Measurements from ENCODE around the gene PRKCG.

The PRKCG gene

DNA sequence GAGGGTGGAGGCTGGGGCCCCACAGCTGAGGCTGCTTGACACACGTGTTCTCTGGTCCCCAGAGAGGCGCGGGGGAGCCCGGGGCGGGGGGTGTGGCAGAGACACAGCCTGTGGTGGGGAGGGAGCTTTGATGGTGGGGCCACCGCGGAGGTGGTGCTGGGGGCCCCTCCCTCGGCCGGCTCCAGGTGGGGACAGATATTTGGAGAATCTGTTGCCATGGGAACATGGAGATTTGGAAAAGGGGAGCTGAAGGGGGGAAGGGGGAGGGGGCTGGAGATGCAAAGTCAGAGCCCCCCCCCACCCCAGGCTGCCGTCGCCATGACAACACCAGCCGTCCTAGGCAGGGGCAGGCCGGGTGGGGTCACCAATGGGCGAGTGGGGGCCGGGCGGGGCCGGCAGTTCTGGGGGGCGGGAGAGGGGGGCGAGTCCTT is 1.2 kb downstream of the PRKCG start:
- Histone ChIP-seq H3K36me3 (ENCODE audit: insufficient read depth, low read length) (no peaks in the 10 kb centered on the region), H3K4me1 (ENCODE audit: insufficient read depth, low read length, severe bottlenecking) (no peaks in the 10 kb centered on the region), H3K79me2 (ENCODE audit: insufficient read depth, low read length) (no peaks in the 10 kb centered on the region), H2AFZ (ENCODE audit: low read length) (no peak overlapping the region), H3F3A (ENCODE audit: insufficient read depth, low read length) (no peaks in the 10 kb centered on the region), H3K4me2 (ENCODE audit: low read length) (no peak overlapping the region), H3K9me2 (ENCODE audit: low read depth, low read length) (no peaks in the 10 kb centered on the region), H3K9ac (ENCODE audit: low read length) (no peak overlapping the region), H3K4me3 (ENCODE audit: low read depth, low read length, poor library complexity, severe bottlenecking) (no peak overlapping the region), H3K27me3 (ENCODE audit: insufficient read depth, low read length) (no peaks in the 10 kb centered on the region), H4K20me1 (ENCODE audit: insufficient read depth, low read length) (no peaks in the 10 kb centered on the region), H3K27ac (ENCODE audit: low read depth, low read length, poor library complexity, severe bottlenecking) (no peak overlapping the region), H3K9me3 (ENCODE audit: low read length) (no peaks in the 10 kb centered on the region)
- no peak for TF ChIP-seq EZH2 (IDR thresholded peaks at IDR 0.05; ENCODE audit: borderline replicate concordance, low read length)
- TF ChIP-seq, protein P1, sequence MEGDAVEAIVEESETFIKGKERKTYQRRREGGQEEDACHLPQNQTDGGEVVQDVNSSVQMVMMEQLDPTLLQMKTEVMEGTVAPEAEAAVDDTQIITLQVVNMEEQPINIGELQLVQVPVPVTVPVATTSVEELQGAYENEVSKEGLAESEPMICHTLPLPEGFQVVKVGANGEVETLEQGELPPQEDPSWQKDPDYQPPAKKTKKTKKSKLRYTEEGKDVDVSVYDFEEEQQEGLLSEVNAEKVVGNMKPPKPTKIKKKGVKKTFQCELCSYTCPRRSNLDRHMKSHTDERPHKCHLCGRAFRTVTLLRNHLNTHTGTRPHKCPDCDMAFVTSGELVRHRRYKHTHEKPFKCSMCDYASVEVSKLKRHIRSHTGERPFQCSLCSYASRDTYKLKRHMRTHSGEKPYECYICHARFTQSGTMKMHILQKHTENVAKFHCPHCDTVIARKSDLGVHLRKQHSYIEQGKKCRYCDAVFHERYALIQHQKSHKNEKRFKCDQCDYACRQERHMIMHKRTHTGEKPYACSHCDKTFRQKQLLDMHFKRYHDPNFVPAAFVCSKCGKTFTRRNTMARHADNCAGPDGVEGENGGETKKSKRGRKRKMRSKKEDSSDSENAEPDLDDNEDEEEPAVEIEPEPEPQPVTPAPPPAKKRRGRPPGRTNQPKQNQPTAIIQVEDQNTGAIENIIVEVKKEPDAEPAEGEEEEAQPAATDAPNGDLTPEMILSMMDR (IDR thresholded peaks at IDR 0.05; ENCODE audit: low read length): no peak

DNA sequence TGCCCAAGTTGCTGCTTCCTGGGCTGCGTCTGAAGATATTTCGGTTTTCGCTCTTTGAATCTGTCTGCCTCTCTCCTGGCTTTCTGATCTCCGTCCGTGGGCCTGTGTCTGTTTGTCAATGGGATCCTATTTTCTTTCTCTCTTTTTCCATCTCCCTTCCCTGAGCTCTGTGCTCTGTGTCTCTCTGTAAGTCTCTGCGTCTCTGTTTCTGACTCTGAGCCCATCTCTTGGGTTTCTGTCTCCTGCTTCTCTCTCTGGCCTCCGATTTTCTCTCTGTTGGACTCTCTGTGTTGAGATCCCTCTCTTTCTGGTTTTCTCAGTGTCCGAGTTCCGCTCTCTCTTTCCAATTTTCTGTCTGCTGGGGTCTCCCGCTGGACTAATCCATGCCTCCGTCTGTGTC is 1.7 kb downstream of the PRKCG start:
- H3K36me3 ChIP-seq (ENCODE audit: insufficient read depth, low read length): no peaks in the 10 kb centered on the region
- H3K79me2 ChIP-seq (ENCODE audit: insufficient read depth, low read length): no peaks in the 10 kb centered on the region
- H3F3A ChIP-seq (ENCODE audit: insufficient read depth, low read length): no peaks in the 10 kb centered on the region
- no peak overlapping the region for H3K9ac ChIP-seq (ENCODE audit: low read length)
- H3K27me3 ChIP-seq (ENCODE audit: insufficient read depth, low read length): no peaks in the 10 kb centered on the region
- no peaks in the 10 kb centered on the region for H3K4me1 ChIP-seq (ENCODE audit: insufficient read depth, low read length, severe bottlenecking)
- H3K4me2 ChIP-seq (ENCODE audit: low read length): no peak overlapping the region
- TF ChIP-seq, protein P1 (IDR thresholded peaks at IDR 0.05; ENCODE audit: low read length): no peak
- no peak for TF ChIP-seq EZH2 (IDR thresholded peaks at IDR 0.05; ENCODE audit: borderline replicate concordance, low read length)
- H3K4me3 ChIP-seq (ENCODE audit: low read depth, low read length, poor library complexity, severe bottlenecking): no peak overlapping the region
- no peaks in the 10 kb centered on the region for H4K20me1 ChIP-seq (ENCODE audit: insufficient read depth, low read length)
- H3K9me2 ChIP-seq (ENCODE audit: low read depth, low read length): no peaks in the 10 kb centered on the region
- H3K27ac ChIP-seq (ENCODE audit: low read depth, low read length, poor library complexity, severe bottlenecking): no peak overlapping the region
- no peak overlapping the region for H2AFZ ChIP-seq (ENCODE audit: low read length)
- H3K9me3 ChIP-seq (ENCODE audit: low read length): no peaks in the 10 kb centered on the region

DNA sequence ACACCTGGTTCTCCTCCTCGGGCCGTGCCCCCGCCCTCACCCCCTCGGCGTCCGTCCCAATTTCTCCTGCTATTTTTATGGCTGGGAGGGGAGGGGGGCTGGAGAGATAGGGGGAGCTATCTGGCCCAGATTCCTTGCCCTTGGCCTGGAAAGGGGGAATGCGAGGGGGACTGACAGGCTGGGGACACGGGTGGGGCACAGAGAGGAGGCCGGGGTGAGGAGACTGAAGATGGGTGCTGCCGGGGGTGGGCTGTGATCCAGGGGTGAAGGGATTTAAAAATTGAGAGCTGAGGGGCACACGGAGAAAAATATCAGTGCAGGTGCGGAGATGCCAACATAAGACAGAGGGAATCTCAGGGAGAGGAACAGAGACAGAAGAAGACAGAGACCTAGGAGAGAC is 2.3 kb downstream of the PRKCG start:
- Histone ChIP-seq H3K9me2 (ENCODE audit: low read depth, low read length) (no peaks in the 10 kb centered on the region), H3K79me2 (ENCODE audit: insufficient read depth, low read length) (no peaks in the 10 kb centered on the region), H3K27ac (ENCODE audit: low read depth, low read length, poor library complexity, severe bottlenecking) (no peak overlapping the region), H3K4me2 (ENCODE audit: low read length) (no peak overlapping the region), H3K27me3 (ENCODE audit: insufficient read depth, low read length) (no peaks in the 10 kb centered on the region), H3K4me1 (ENCODE audit: insufficient read depth, low read length, severe bottlenecking) (no peaks in the 10 kb centered on the region), H3K9me3 (ENCODE audit: low read length) (no peaks in the 10 kb centered on the region), H3K36me3 (ENCODE audit: insufficient read depth, low read length) (no peaks in the 10 kb centered on the region), H2AFZ (ENCODE audit: low read length) (no peak overlapping the region), H3K4me3 (ENCODE audit: low read depth, low read length, poor library complexity, severe bottlenecking) (no peak overlapping the region), H4K20me1 (ENCODE audit: insufficient read depth, low read length) (no peaks in the 10 kb centered on the region), H3F3A (ENCODE audit: insufficient read depth, low read length) (no peaks in the 10 kb centered on the region), H3K9ac (ENCODE audit: low read length) (no peak overlapping the region)
- TF ChIP-seq, protein P1 (IDR thresholded peaks at IDR 0.05; ENCODE audit: low read length): no peak
- no peak for TF ChIP-seq EZH2 (IDR thresholded peaks at IDR 0.05; ENCODE audit: borderline replicate concordance, low read length)
